A549 (cell line): ENCODE data around the gene TRPC6.

Experiments
- CBX2 ChIP-seq: fragments of 200-600 bp; sonication (generic); IDR thresholded peaks from 2 replicates; pipeline ENCODE4 v1.6.1; 2016; ENCODE audit warnings: low read depth, mild to moderate bottlenecking, borderline replicate concordance
- HOXA7 ChIP-seq: fragments of 250-450 bp; sonication (Bioruptor Pico); IDR thresholded peaks from 2 replicates; pipeline ENCODE4 v1.5.0; 2020; ENCODE audit warnings: mild to moderate bottlenecking, moderate library complexity
- KDM1A ChIP-seq: fragments of 200-600 bp; sonication (generic); IDR thresholded peaks from 2 replicates; pipeline ENCODE4 v1.6.1; 2016; ENCODE audit warnings: low read depth, mild to moderate bottlenecking
- RFX5 ChIP-seq: fragments of 450-650 bp; IDR thresholded peaks from 2 replicates; pipeline ENCODE4 v1.7.1; 2014; ENCODE audit warnings: antibody characterized with exemption, mild to moderate bottlenecking, moderate library complexity
- TP53 ChIP-seq: fragments of 250-450 bp; sonication (Bioruptor Pico); IDR thresholded peaks from 2 replicates; pipeline ENCODE4 v1.5.0; 2021; ENCODE audit warnings: mild to moderate bottlenecking, moderate library complexity
- TF ChIP-seq, protein P1 (sequence below): fragments of 250-450 bp; sonication (Bioruptor Pico); IDR thresholded peaks from 2 replicates; pipeline ENCODE4 v1.5.0; 2021; ENCODE audit warnings: mild to moderate bottlenecking, moderate library complexity, borderline replicate concordance
- TF ChIP-seq, protein P2 (sequence below): fragments of >200 bp; sonication (Bioruptor Twin); formaldehyde crosslinking; IDR thresholded peaks from 3 replicates; pipeline ENCODE4 v1.5.1; 2016

DNA sequence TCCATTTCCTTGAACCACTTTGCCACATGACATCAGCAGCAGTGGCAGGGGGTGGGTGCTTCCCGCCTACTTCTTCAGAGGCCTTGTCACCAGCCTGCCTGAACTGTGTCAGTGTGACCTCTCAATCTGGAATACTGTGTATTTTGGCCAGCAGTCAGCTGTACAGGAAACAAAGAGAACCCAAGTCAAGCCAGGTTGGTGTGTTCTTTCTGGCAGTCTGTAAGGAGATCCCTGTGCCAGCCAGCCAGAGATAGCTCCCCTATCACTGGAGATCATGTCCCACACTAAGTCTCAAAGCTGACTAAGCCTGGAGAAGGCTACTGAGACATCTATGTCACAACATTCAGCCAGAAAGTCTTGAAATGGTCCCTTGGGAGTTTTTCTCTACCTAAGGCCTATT lies 142.1 kb downstream of the TRPC6 start:
- TF ChIP-seq HOXA7 (CRISPR knock-in tag) (no peak), RFX5 (no peak), CBX2 (no peak), TP53 (CRISPR knock-in tag) (no peak), KDM1A (no peak)
- TF ChIP-seq, protein P1, sequence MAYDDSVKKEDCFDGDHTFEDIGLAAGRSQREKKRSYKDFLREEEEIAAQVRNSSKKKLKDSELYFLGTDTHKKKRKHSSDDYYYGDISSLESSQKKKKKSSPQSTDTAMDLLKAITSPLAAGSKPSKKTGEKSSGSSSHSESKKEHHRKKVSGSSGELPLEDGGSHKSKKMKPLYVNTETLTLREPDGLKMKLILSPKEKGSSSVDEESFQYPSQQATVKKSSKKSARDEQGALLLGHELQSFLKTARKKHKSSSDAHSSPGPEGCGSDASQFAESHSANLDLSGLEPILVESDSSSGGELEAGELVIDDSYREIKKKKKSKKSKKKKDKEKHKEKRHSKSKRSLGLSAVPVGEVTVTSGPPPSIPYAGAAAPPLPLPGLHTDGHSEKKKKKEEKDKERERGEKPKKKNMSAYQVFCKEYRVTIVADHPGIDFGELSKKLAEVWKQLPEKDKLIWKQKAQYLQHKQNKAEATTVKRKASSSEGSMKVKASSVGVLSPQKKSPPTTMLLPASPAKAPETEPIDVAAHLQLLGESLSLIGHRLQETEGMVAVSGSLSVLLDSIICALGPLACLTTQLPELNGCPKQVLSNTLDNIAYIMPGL (CRISPR knock-in tag), result no peak
- TF ChIP-seq, protein P2, sequence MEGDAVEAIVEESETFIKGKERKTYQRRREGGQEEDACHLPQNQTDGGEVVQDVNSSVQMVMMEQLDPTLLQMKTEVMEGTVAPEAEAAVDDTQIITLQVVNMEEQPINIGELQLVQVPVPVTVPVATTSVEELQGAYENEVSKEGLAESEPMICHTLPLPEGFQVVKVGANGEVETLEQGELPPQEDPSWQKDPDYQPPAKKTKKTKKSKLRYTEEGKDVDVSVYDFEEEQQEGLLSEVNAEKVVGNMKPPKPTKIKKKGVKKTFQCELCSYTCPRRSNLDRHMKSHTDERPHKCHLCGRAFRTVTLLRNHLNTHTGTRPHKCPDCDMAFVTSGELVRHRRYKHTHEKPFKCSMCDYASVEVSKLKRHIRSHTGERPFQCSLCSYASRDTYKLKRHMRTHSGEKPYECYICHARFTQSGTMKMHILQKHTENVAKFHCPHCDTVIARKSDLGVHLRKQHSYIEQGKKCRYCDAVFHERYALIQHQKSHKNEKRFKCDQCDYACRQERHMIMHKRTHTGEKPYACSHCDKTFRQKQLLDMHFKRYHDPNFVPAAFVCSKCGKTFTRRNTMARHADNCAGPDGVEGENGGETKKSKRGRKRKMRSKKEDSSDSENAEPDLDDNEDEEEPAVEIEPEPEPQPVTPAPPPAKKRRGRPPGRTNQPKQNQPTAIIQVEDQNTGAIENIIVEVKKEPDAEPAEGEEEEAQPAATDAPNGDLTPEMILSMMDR, result no peak
